B cell (primary cell): Measurements from ENCODE around the gene TUNAR. TPM values are rescaled to one million over a fixed set of nuclear protein-coding genes. Genes with fewer than 3 reads are reported as not detected.

Source experiments
- ATAC-seq: fragments of 200-7000 bp; cut with Tn5 transposase; one replicate; pipeline ENCODE4 v1.10.0; 2021; ENCODE audit warnings: low read depth, mild to moderate bottlenecking, moderate number of reproducible peaks, moderate library complexity
- CTCF ChIA-PET: fragments of 350-600 bp; sonication (Branson Sonifier 250); formaldehyde crosslinking; loops from one replicate; lab custom pipeline; 2021; ENCODE audit warnings: antibody characterized with exemption, inconsistent platforms; lab: Charles Lee
- POLR2A ChIA-PET: fragments of 350-600 bp; sonication (Branson Sonifier 250); formaldehyde crosslinking; loops from one replicate; lab custom pipeline; 2021; ENCODE audit warnings: antibody characterized with exemption; lab: Charles Lee
- DNase-seq: peaks from one replicate; pipeline ENCODE4 v3.0.0; 2013
- H2AFZ ChIP-seq: 2 replicates; pipeline ENCODE4 v1.6.1; 2012; ENCODE audit warnings: mild to moderate bottlenecking, low read depth, low read length; ENCODE audit not compliant: insufficient read depth, poor library complexity, severe bottlenecking
- H3K27ac ChIP-seq, 2 donors: 1 replicate in 1 of 2; 2 replicates in 1 of 2; pipeline ENCODE4 v1.5.1; 2012 to 2013; ENCODE audit warnings: low read length in 2 of 2, mild to moderate bottlenecking in 2 of 2, moderate library complexity in 1 of 2
- H3K27me3 ChIP-seq, 4 experiments: fragments of 200-600 bp in 1 of 4; sonication (generic) in 1 of 4; replicated peaks in 1 of 4; 1 replicate in 2 of 4; 2 replicates in 2 of 4; pipeline versions ENCODE4 v1.6.1 to v1.7.0; 2013 to 2016; ENCODE audit warnings: low read length in 3 of 4, mild to moderate bottlenecking in 2 of 4, mixed read lengths in 1 of 4, moderate library complexity in 1 of 4; ENCODE audit not compliant: insufficient read depth in 4 of 4, control insufficient read depth in 3 of 4; ENCODE audit errors: control extremely low read depth in 1 of 4
- H3K36me3 ChIP-seq, 2 experiments: replicated peaks in 1 of 2; 1 replicate in 1 of 2; 2 replicates in 1 of 2; pipeline versions ENCODE4 v1.6.1 to v1.7.1; 2013; ENCODE audit warnings: low read length in 1 of 2; ENCODE audit not compliant: insufficient read depth in 2 of 2, control insufficient read depth in 1 of 2; ENCODE audit errors: control extremely low read depth in 1 of 2, extremely low read depth in 1 of 2
- H3K4me1 ChIP-seq, 2 donors: fragments of 200-600 bp in 1 of 2; sonication (generic) in 1 of 2; 1 replicate in 1 of 2; 2 replicates in 1 of 2; pipeline versions ENCODE4 v1.5.1 to v1.6.1; 2013 to 2017; ENCODE audit warnings: low read length in 2 of 2; ENCODE audit not compliant: control insufficient read depth in 2 of 2, insufficient read depth in 2 of 2
- H3K4me2 ChIP-seq: replicated peaks from 2 replicates; pipeline ENCODE3; 2012; ENCODE audit warnings: mild to moderate bottlenecking, low read depth, low read length; ENCODE audit not compliant: poor library complexity, severe bottlenecking
- H3K4me3 ChIP-seq, 5 experiments: fragments of 200-600 bp in 1 of 5; sonication (generic) in 1 of 5; 1 replicate in 3 of 5; 2 replicates in 2 of 5; pipeline versions ENCODE4 v1.5.1 to v1.7.0; 2011 to 2016; ENCODE audit warnings: low read length in 4 of 5, mild to moderate bottlenecking in 4 of 5, low read depth in 2 of 5, control low read depth in 1 of 5, moderate library complexity in 1 of 5; ENCODE audit not compliant: insufficient read depth in 1 of 5; ENCODE audit errors: control extremely low read depth in 1 of 5, extremely low read depth in 1 of 5
- H3K79me2 ChIP-seq: fragments of 200-600 bp; sonication (generic); one replicate; pipeline ENCODE4 v1.6.0; 2016; ENCODE audit warnings: low read length; ENCODE audit not compliant: control insufficient read depth, insufficient read depth
- H3K9ac ChIP-seq: fragments of 200-600 bp; sonication (generic); 2 replicates; pipeline ENCODE4 v1.6.1; 2017; ENCODE audit warnings: mild to moderate bottlenecking, low read length, moderate library complexity
- H3K9me3 ChIP-seq, 3 donors: one replicate each; pipeline versions ENCODE4 v1.6.1 to v1.7.1; 2013; ENCODE audit warnings: low read length in 2 of 3; ENCODE audit not compliant: control insufficient read depth in 2 of 3, insufficient read depth in 1 of 3; ENCODE audit errors: control extremely low read depth in 1 of 3
- H4K20me1 ChIP-seq: 2 replicates; pipeline ENCODE4 v1.6.0; 2012; ENCODE audit warnings: mild to moderate bottlenecking, low read length; ENCODE audit not compliant: insufficient read depth, control insufficient read depth, poor library complexity, severe bottlenecking
- H3K27ac Mint-ChIP-seq: one replicate; pipeline ENCODE4 v1.8.0; 2021; ENCODE audit warnings: mixed read lengths
- H3K27me3 Mint-ChIP-seq: one replicate; pipeline ENCODE4 v1.8.0; 2021; ENCODE audit warnings: mixed read lengths
- H3K4me1 Mint-ChIP-seq: one replicate; pipeline ENCODE4 v1.8.0; 2021; ENCODE audit warnings: mixed read lengths
- H3K4me3 Mint-ChIP-seq: one replicate; pipeline ENCODE4 v1.8.0; 2021; ENCODE audit warnings: mixed read lengths
- H3K9me3 Mint-ChIP-seq: one replicate; pipeline ENCODE4 v1.8.0; 2022; ENCODE audit warnings: mixed read lengths; ENCODE audit not compliant: insufficient read depth
- CTCF ChIP-seq: fragments of 200-600 bp; IDR thresholded peaks from one replicate; pipeline ENCODE4 v1.8.0; 2022; ENCODE audit warnings: antibody characterized with exemption, mild to moderate bottlenecking
- EZH2 ChIP-seq: IDR thresholded peaks from 2 replicates; pipeline ENCODE4 v1.6.1; 2012; ENCODE audit warnings: borderline replicate concordance, low read depth, mild to moderate bottlenecking, moderate library complexity, low read length; ENCODE audit not compliant: insufficient read depth, poor library complexity, severe bottlenecking
- WGBS: methylation state at CpG from one replicate; pipeline ENCODE4 v1.1.5; 2013; ENCODE audit warnings: missing lambda C conversion rate; ENCODE audit not compliant: insufficient coverage; 5-methylcytosine and 5-hydroxymethylcytosine counted together
- intact Hi-C: fragments of 100-400 bp; cut with micrococcal nuclease; formaldehyde crosslinking; loops from one replicate; pipeline ENCODE4 v1.10.0; 2022
- polyA plus RNA-seq: library from polyadenylated mRNA; depleted of rRNA; stranded (reverse); fragments of >200 nt; gene quantifications from 2 replicates; pipeline ENCODE4 v1.2.3, GENCODE V29; 2012
- total RNA-seq, 2 donors: library from RNA; stranded (reverse); fragments of 120-200 nt in 1 of 2; gene quantifications; 1 replicate in 1 of 2; 2 replicates in 1 of 2; pipeline versions ENCODE4 v1.2.3 to v1.2.4, GENCODE V29; 2013 to 2022

The TUNAR gene
- total and polyA plus RNA-seq, 2 donors (not counting 1 experiment from before 2014, with no cell fraction given) = 0.48 to 0.81 TPM

DNA sequence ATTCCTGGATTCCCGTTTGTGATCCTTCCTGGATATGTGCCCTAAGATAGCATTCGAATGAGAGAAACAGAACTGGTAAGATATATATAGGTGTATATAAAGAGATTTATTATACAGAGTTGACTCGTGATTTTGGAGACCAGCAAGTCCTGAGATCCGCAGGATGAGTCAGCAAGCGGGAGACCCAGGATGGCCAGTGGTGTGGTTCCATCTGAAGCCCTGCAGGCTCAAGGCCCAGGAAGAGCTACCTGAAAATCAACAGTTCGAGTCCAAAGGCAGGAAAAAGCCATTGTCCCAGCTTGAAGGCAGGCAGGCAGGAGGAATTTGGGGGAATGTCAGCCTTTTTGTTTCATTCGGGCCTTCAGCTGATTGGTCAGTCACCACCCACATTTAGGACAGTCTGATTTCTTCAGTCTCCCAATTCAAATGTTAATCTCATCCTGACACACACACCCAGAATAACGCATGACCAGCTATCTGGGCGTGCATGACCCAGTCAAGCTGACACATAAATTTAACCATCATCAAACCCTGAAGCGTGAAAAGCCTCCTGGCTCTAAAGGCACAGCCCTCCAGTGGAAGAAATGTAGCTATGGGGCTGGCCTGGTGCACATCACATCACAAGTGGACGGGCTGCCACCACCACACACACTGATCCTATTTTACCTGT lies 44.3 kb downstream of the TUNAR start:
- ATAC-seq = no peak
- intact Hi-C loops = no loop called here
- Histone ChIP-seq H3K4me2 (no peak overlapping the region), H3K4me3 (no peak overlapping the region), H3K27me3 (peaks cover 0 to 4% (median 0%) of the 10 kb centered on the region in 4 experiments), H3K36me3 (no peaks in the 10 kb centered on the region), H3K79me2 (no peaks in the 10 kb centered on the region), H3K4me1 (no peaks in the 10 kb centered on the region), H3K9ac (no peak overlapping the region), H3K27ac (no peak overlapping the region), H4K20me1 (no peaks in the 10 kb centered on the region), H3K9me3 (no peaks in the 10 kb centered on the region), H2AFZ (no peak overlapping the region)
- H3K4me3 Mint-ChIP-seq = no peak overlapping the region
- TF ChIP-seq EZH2 (no peak), CTCF (no peak)
- no peak overlapping the region for H3K27ac Mint-ChIP-seq
- ChIA-PET POLR2A (no interaction called here), CTCF (no interaction called here)
- peaks cover 4% of the 10 kb centered on the region for H3K27me3 Mint-ChIP-seq
- peaks cover 2% of the 10 kb centered on the region for H3K9me3 Mint-ChIP-seq
- no peaks in the 10 kb centered on the region for H3K4me1 Mint-ChIP-seq
- DNase-seq = no peak
- 85% methylated on average over 5 of the region's 11 CpGs for WGBS

GRCh38 chr14:95922080-95922479 lies 45.4 kb downstream of the TUNAR start:
- WGBS = 100% methylated on average over 1 of the region's 4 CpGs
- Mint-ChIP-seq H3K4me1 (no peaks in the 10 kb centered on the region), H3K9me3 (peaks cover 2% of the 10 kb centered on the region), H3K4me3 (no peak overlapping the region), H3K27ac (no peak overlapping the region), H3K27me3 (peaks cover 4% of the 10 kb centered on the region)
- H2AFZ ChIP-seq = no peak overlapping the region
- H3K36me3 ChIP-seq = no peaks in the 10 kb centered on the region
- H3K27ac ChIP-seq = no peak overlapping the region
- H3K4me3 ChIP-seq = no peak overlapping the region
- no peaks in the 10 kb centered on the region for H3K27me3 ChIP-seq
- peaks cover 0 to 3% (median 0%) of the 10 kb centered on the region in 3 donors for H3K9me3 ChIP-seq
- no peak overlapping the region for H3K4me2 ChIP-seq
- TF ChIP-seq CTCF (no peak), EZH2 (no peak)
- H3K4me1 ChIP-seq = no peaks in the 10 kb centered on the region
- no peaks in the 10 kb centered on the region for H4K20me1 ChIP-seq
- intact Hi-C loops = no loop called here
- H3K79me2 ChIP-seq = no peaks in the 10 kb centered on the region
- CTCF ChIA-PET = no interaction called here
- DNase-seq (no peak), ATAC-seq (no peak)
- no peak overlapping the region for H3K9ac ChIP-seq
- POLR2A ChIA-PET = no interaction called here
